Ecto neural progenitor cell (in vitro differentiated cells): ENCODE data around the gene DRD1.
"Not testable (repeated sequence)": the region's sequence is repeated elsewhere in the genome, so short reads cannot be mapped to it uniquely, and the experiment has no call there.

ENCODE experiments used
- DNase-seq: peaks from one replicate; pipeline ENCODE4 v3.0.0-alpha.2; 2018; ENCODE audit warnings: low spot score

The DRD1 gene

DNA sequence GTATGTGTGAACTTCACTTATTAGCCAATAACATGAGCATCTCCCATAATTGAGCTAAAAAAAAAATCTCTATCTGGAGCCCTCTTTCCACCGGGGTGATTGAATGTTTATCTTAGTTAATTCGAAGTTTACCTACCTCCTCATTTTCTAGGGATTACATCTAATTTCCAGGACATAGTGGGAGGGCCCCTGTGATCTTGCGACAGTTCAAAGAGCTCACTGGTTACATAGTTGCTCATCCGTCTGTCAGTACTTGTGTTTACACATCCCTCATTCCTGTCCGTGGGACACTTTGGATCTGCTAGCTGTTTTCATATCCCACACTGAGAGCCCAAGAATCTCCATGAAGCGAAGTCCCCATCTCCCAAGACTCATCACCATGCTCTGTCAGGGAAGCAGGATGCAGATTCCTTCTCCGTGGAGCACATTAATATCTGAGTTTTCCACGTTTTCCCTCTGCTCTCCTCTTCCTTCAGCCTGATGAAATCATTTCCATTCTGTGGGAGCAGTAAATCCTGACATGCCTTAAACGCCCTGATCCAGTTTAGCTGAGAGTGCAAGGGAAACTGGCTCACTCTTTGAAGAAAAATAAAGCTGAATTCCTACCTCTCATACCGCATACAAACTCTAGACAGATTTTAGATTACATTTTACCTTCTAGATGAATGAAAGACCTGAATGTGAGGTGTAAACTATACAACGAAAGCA lies 24.2 kb upstream of the DRD1 start:
- DNase-seq, result no peak

DNA sequence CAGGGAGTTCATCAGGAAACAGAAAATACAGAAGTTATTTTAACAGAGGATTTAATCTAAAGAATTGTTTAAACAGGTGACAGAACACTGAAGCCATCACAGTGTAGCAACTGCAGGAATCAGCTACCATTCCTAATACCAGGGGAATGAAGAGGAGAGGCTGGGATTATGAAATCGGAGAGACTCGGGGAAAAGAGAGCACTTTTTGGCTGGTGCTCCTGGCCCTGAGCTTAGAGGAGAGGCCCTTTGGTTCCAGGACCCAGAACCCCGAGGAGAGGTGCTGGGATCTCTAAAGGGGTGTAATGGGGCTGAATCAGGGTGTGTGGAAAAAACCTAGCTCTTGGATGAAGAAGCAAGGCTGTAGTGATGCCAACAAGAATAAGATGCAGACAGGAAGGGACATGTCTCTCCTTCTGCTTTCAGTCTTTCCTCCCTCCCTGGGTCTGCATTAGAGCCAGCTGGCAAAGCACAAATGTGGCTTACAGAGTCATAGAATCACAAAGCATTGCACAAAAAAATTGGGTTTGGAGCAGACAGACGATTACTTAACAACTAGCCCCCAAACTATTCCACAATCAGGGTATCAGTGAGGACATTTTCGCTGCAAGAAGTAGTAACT lies 22.8 kb upstream of the DRD1 start:
- no peak for DNase-seq

DNA sequence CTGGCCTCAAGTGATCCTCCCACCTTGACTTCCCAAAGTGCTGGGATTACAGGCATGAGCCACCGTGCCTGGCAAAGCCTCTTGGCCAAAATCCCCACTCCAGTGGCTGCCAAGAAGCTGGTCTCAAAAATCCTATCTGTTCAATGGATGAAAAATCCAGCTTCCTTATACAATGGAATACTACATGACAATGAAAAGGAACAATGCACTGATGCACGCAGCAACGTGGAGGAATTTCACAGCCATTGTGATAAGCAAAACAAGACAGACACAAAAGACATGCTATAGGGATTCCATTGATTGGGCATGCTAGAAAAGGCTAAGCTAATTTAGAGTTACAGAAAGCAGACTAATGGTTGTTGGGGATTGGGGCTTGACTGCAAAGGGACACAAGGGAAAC lies 21.3 kb upstream of the DRD1 start:
- DNase-seq, result no peak

DNA sequence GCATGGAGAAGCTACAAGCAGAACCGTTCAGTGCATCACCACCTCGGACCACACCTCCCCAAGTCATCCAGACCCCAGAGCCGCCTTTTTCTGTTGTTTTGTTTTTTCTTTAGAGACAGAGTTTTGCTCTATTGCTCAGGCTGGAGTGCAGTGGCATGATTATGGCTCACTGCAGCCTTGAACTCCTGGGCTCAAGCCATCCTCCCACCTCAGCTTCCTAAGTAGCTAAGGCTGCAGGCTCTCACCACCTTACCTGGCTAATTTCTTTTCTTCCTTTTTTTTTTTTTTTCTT lies 20.9 kb upstream of the DRD1 start:
- DNase-seq, result no peak

DNA sequence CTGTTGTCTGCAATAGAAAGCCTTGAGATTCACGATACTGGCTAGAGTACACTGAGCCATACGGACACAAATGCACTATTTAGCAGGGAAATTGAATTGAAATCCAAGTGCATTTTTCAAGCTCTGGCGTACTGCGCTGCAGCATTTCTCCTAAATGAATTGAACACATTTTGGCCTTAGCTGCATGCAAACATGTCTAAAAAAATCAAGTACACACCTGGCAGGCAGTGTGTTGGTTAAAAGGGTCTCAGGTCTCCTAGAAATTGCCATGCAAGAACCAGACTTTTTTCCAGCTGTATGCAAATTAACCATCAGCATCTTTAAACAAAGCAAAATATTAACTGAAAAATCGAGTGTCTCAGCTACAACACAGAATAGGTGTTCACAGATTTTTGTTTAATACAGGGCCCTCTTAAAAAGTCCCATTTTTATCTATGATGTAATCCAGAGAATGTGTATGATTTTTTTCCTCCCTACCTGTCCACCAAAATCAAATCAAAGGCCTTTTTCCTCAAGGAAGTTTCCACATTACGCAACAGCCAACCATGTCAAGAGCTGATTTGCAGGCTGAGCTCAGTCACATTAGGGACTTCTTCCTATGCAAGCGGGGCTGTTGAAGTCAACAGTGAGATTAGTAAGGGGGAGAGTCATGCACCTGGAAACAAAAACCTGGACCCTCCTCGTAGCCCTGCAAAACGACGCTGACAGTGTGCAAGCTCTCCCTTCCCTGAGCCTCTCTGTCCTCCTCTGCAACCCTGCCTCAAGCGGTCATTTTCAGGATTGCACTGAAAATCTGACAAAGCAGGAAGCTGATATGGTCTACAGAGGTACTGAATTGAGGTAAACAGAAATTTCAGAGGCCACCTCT lies 20.3 kb upstream of the DRD1 start:
- DNase-seq, result peak; percentile 72

DNA sequence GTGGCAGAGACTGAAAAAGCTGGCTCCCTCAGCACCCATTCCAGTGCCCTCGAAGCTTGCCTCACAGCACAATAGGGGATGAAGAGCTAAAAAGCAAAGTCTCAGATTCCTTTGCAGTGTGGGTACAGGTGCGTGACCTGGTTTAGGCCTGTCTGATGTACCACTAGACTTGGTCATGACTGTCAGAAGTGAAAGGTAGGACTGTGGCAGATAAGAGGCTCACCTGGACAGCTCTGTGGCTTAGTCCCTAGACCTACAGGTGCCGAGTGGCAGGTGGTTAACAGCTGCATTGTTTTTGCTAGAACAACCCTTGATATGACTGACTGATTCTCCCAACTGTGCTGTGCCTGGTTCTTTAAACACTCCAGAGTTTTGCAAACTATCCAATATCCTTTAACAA lies 19.7 kb upstream of the DRD1 start:
- DNase-seq, result no peak

DNA sequence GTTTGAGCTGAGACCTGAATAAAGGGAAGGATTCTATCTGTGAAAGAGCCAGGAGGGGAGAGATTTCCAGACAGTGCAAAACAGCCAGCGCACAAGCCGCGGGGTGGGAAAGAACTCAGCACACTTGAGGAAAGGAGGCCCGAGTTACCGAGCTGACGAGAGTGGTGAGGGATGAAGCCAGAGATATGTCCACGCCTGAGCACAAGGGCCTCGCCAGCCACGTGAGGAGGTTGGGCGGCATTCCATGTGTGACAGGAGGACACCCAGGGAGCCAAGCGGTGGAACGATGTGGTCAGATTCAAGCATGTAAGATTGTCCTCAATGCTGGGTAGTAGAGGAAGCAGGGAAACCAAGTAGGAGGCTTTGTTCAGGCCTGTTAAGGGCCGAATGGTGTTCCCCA lies 17.4 kb upstream of the DRD1 start:
- no peak for DNase-seq

DNA sequence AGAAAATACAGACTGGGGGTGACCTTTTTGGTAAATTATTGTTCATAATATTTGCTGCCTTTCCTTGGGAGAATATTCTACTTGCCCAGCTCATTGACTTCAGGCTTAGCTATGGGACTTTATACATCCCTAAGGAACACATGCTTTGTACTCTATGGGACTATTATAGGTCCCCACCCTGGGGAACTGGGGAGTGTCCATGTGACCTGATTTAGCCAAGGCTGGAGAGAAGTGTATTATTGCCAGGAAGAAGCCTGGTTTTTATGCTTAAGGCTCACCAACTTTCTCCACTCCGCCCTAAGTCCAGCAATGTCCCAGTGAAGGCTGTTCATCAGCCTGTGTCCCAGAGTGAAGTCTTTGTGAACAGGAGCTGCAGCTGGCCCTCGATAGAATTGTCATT lies 16.6 kb upstream of the DRD1 start:
- DNase-seq, result no peak

DNA sequence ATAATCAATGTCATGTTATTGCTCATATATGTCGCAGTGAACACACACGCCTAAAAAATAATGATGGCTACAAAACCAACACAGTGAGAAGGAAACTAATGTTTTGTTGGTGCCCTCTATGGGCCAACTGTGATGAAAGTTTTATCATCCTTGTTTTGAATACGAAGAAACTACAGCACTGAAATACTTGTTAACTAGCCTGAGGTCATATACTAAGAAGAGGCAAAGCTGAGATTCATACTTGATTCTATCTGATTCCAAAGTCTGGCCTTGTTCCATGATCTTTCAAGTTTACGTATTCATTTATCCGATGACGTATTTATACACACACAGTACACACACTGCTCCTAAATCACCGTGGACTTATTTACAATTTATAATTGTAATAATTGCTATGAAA lies 16.1 kb upstream of the DRD1 start:
- DNase-seq, result no peak

DNA sequence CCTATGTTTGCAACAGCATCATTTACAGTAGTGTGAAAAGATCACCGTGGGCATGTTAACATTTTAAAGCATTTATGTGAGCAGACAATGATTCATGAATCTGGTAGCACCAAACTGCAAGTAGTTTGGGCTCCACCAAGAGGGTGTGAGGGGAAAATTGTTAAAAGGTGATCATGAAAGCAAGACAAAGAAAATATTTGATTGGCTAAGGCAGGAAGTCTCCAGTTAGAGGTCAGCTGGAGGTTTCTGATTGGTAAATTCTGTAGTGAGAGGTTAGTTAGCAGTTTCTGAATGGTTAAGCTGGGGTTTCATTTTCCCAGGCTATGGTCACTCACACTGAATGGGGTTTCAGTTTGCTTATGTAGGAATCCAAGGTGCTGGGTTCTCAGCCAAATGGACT lies 13.5 kb upstream of the DRD1 start:
- no peak for DNase-seq

DNA sequence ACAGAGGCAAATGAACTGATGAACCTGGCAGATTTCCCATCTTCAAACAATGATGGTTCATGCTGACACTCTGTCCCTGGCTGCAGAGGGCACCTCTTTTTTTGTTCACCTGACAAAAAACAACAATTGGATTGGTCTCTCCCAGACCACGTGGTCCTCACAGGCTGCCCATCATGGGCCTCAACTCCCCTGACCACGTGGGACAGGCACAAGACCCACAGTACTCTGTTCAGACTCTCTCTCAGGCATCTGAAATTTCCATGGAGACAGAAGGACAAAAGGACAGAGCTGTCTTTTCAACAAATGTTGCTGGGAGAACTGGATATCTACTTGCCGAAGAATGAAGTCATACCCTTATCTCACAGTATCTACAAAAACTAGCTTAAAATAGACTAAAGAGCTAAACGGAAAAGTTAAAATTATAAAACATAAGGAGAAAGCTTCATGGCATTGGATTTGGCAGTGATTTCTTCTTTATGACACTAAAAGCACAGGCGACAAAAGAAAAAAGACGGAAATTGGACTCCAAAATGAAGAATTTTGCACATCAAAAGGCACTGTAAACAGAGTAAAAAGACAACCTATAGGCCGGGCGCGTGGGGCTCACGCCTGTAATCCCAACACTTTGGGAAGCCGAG lies 12.2 kb upstream of the DRD1 start:
- DNase-seq, result no peak

DNA sequence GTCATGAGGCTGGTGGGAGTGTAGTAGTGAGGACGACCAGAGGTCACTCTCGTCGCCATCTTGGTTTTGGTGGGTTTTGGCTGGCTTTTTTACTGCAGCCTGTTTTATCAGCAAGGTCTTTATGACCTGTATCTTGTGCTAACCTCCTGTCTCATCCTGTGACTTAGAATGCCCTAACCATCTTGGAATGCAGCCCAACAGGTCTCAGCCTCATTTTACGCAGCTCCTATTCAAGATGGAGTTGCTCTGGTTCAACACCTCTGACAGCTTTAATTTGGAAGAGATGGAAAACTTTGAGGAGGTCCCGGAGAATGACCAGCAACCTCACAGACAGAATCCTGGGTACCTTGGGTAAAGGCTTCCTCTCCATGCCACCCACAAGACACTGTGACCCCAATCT lies 10.4 kb upstream of the DRD1 start:
- DNase-seq, result not testable (repeated sequence)

DNA sequence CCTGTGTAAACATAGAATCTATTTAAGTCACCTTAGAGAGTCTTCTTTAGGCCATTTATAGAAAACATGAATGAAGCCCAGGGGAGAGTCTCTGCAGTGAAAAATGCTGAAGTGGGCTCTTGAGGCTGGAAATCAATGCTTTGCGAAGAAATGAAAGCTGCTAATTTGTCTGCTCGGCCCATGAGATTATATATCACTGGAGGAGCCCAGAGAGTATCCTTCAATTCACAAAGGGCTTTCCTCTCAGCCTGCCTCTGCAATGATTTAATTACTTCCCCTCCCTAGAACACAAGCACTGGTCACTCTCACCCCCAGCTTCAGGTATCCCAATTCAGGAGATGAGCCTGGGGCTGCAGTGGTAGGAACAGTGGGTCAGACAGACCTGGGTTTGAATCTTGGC lies 8.2 kb upstream of the DRD1 start:
- no peak for DNase-seq

DNA sequence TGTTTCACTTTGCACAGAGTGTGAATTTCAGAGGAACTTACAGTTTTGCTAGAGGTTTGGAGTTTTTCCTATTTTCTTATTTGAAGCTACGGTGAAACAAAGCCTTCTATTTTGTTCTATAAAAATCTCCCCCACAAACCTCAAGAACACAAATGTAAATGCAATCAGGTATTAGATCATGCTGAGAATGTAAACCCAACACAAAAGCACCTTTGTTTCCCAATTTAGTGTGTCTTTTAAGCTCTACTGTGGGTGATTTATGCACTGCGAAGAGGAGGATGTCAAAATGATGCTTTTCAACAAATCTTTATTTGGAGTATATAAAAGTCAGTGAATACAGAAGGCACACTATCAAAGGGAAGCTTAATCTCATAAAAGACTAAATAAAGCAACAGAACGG lies 4.3 kb upstream of the DRD1 start:
- DNase-seq, result no peak

DNA sequence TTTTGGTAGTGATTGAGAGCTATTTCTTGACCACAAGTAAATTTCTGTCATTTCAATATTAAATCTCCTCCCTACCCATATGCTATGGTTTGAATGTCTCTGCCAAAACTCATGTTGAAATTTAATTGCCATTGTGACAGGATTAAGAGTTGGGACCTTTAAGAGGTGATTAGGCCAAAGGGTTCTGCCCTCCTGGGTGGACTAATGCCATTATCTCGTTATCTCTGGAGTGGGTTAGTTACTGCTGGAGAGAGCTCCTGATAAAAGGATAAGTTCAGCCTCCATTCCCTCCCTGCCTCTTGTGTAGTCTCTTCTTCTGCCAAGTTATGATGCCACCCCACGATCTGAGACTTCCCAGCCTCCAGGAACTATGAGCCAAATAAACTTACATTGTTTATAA lies 3.6 kb upstream of the DRD1 start:
- no peak for DNase-seq

DNA sequence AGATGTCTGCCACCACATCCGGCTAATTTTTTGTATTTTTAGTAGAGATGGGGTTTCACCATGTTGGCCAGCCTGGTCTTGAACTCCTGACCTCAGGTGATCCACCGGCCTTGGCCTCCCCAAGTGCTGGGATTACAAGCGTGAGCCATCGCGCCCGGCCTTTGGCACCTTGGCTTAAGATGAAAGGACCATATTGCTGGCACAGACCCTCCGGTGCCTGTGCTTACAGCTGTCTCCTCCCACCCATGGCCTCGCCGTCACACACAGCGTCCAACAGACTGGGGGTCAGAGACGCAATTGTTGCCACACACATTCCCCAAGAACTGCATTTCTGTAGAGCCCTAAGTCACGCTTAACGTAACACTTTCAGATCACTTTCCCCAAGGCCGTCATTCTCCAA lies 2.4 kb upstream of the DRD1 start:
- not testable (repeated sequence) for DNase-seq

DNA sequence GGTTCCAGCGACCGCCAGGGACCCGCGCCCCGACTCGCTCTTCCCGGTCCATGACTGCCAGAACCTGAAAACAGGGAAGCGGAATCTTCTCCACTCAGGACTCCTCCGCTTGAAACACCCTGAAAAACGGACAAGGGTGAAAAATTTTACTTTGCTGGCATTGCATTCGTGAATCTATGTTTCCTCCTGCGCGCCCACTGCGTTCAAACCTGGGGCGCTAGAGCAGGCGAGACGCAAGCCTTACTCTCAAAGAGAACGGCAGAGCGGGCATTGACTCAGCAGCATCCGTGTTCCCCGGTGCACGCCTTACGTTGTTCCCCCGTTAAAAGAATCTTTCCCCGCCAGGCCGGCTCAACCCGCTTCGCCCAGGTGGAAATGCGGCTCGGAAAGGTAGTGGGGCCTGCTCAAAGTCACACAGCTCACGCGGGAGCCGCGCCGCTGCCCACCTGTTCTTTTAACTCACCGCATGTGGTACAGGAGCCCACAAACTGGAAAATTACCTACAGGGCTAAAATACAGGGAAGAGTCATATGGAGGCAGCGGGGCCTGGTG lies 999 bp upstream of the DRD1 start:
- DNase-seq, result no peak

DNA sequence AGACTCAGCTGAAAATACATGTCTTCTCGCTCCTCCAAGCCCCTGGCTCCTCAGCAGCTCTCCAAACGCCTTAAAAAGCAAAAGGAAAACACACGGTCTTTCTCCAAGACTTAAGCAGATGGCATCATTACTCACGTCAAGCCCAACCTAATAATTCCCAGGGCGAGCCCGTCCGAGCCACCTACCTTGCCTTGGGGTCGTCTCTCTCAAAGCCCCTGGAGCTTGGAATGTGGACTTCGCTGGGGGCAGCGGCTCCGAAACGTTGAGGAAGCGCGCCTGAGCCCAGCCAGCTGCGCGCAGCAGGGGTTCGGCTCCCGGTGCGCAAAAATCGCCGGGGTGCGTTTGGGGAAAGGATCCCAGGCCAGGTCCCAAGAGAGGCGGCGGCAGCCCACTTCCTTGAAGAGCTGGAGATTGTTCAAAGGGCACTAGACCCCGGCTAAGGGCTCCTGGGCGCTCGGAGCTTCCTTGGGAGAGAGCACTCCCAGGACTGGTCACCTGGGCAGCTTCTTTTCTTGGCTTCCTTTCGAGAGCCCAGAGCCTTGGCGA lies 395 bp downstream of the DRD1 start:
- DNase-seq, result no peak

DNA sequence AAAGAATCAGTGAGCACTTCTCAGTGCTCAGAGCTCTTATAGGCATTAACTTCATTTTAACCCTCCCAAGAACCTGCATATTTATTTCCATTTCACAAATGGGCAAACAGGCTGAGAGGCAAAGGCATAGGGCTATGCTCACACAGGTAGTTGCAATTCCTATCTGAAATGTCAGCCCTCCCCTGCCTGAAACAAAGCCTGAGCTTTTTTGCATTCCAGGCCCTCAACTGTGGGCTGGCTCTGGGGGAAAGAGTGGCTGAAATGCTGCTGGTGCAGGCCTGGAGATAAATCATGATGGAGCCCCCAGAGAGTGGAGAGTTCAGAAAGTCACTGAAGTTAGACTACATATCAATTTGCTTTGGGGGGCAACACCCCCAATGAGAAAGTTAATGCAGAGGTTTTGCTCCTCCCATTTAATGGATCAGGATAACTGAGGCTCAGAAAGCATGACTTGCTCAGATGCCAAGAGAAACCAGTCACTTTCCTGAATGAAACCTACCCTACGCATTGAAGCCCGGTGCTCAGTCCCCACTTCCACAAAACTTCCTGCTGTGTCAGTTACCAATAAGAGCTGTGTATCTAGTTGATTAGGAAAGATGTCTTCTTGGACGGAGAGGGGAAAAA lies 5.6 kb downstream of the DRD1 start:
- DNase-seq, result no peak

DNA sequence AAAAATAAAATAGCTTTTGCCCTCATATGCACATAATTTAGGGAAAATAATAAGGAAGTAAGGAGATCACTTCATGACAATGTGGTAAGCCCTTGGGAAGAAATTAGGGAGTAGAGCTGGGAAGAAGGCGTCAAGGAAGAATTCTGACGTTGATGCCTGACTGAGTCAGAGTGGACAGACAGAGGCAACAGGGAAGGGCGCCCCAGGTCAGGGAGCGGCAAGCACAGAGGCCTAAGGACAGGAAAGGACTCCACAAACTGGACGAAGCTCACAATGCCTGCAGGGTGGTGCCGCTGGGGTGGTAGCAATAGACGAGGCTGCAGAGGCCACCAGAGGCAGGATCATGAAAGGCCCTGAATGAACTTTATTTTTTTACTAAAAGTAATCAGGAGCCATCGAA lies 7.6 kb downstream of the DRD1 start:
- no peak for DNase-seq

DNA sequence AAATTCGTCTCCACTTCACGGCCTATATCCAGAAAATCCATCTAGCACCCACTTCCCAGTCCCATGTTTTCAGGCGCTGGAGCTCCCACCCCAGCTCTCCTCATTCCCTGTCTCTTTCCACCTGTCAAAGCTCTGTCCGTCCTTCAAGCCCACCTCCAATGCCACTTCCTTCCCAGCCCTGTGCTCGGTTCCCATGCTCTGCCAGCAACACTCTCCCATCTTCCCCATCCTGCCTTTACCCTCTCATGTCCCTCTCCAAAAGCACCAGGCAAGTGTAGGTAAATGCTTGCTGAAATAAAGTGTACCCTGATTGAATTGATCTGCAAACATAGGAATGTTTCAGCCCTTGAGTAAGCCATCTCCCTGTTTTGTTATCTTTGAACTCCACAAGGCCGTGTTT lies 9.2 kb downstream of the DRD1 start:
- DNase-seq, result no peak

DNA sequence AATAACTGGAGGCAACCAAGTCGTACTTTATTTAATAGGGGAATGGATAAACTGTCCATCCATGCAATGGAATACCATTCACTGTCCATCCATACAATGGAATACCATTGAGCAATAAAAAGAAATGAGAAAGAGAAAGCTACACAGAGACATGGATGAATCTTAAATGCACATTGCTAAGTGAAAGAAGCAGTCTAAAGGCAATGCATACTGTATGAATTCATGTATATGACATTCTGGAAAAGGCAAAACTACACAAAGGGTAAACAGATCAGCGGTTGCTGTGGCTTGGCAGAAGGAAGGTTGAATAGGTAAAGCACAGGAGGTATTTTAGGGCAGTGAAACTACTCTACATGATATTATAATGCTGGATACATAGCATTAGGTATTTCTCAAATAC lies 16.2 kb downstream of the DRD1 start:
- no peak for DNase-seq
